GM21576 (cell line): ENCODE measurements around the gene TACO1.
A peak's percentile ranks its signal among the peaks of the same experiment; 100 is the strongest.

Source experiments
- ATAC-seq: cut with Tn5 transposase; IDR thresholded peaks from one replicate; pipeline ENCODE4 v1.9.1; 2021; ENCODE audit warnings: mild to moderate bottlenecking, moderate library complexity; ENCODE audit not compliant: unreplicated experiment

TACO1 gene

DNA sequence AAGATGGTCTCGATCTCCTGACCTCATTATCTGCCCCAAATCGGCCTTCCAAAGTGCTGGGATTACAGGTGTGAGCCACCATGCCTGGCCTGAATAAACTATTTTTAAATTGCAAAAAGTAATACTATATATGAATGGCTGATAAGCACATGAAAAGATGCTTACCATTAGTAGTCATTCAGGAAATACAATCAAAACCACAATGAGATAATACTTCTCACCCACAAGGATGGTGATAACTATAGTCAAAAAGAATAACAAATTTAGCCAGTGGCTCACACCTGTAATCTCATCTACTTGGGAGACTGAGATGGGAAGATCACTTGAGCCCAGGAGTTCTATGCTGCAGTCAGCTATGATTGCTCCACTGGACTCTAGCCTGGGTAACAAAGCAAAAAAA is 2.4 kb upstream of the TACO1 start:
- no peak for ATAC-seq

DNA sequence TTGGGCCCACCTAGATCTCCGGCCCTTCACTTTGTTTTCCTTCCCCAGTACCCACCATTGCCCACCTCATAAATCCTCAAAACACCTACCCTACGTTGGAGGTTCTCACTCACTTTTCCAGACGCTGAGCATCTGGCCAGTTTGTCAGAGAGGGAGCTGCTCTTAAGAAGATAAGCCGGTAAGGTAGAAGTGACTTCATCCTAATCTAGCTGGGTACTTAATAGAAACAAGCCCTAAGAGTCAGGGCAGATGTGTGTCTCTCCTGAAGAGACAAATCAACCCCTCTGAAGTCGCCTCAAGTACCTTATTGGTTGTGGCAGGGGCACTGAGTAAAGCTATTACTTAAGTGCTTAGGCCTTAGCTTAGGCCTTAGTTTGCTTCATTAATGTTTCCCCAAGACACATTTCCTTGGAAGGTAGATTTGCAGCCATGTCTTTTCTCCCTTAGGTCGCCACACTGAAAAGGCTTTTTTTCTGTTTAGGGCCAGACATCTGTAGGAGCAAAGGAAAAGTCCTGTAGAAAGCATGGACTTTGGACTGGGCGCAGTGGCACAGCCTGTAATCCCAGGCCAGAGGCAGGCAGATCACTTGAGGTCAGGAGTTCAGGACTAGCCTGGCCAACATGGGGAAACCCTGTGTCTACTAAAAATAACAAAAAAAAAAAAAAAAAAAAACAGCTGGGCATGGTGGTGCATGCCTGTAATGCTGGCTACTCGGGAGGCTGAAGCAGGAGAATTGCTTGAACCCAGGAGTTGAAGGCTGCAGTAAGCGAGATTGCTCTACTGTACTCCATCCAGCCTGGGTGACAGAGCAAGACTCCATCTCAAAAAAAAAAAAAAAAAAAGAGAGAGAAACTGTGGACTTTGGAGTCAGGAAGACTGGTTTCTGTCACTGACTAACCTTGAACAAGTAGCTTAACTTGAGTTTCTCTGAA is 1.0 kb downstream of the TACO1 start:
- ATAC-seq: no peak

DNA sequence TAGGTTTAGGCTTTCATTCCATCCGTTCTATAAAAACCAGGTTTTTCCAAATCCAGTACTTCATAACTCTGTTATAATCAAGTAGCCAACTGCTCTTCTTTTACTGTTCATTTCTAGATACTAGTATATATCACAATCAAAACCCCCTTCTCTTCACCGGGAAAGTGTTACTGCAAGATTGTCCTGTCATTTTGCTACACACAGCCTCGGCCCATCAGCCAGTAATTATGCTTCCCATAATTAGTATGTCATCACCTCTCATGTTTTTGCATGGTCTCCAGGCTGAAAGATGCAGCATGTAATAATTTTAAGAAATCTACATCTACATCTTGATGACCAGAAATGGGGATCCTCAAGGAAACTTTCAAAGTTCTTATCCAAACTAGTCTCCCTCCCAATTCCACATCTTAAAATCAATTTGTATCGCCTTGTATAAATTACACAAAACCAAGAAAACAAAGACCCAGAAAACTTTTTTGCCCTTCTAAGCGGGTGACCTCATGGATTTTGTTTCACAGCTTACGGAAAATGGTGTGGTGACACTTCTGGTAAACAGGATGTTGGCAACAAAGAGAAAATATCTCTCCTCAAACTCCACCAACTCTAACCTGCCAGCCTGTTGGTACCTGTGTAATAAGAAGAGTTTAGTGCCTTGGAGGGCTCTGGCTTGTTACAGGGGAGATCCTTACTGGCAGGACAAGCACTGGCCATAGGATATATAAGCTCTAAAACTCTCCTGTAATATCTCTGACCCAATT is 9.3 kb downstream of the TACO1 start:
- no peak for ATAC-seq

DNA sequence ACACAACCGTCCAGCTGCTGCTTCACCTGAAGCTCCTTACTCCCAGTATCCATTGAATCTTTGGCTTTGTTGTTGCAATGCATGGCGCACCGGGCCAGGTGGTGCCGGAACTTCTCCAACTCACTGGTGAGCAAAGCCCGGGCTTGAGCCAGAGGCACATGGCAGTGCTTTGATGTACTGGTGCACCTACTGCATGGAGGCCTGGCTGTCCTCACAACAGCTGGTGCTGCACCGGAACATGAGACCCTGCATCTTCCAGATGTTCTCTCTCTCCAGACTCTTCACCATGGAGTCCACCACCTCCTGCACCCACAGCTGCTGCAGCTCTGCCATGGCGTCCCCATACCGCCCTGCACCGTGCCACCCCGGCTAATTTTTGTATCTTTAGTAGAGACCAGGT is 10.2 kb downstream of the TACO1 start:
- no peak for ATAC-seq

DNA sequence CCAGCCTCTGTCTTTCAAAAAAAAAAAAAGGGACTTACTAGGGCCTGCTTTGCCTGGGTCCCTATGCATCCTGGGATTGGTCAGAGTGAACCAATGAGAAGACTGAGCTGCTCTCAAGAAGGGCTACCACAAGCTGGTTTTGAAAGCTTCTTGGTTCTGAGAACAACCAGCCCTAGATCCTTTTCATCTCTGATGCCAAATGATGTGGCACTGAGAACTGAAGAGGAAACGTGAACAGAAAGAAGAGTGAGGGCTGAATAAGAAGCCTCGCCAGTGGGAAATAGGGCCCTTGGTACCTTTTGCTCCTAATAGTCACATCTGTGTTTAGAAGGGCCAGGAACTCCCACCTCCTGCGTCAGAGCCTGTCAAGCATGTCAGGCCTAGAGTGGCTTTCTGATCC is 10.7 kb downstream of the TACO1 start:
- no peak for ATAC-seq

DNA sequence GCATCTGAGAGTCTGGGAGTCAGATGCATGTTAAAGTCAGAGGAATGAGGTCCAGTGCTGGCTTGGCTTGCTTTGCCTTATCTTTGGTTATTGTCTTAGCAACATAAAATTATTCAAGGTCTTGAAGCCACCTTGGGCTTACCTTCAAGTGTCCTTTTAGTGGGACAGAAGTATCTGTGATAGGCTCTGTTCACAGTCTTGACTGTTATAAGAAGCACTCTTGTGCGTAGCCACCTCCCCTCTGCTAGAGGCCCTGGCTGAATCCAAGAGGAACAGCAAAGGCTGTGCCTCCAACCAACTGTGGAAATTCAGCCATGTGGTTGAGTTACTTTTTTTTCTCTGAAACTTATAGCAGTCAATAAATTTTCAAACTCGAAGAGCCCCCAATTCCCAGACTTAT is 13.0 kb downstream of the TACO1 start:
- no peak for ATAC-seq

DNA sequence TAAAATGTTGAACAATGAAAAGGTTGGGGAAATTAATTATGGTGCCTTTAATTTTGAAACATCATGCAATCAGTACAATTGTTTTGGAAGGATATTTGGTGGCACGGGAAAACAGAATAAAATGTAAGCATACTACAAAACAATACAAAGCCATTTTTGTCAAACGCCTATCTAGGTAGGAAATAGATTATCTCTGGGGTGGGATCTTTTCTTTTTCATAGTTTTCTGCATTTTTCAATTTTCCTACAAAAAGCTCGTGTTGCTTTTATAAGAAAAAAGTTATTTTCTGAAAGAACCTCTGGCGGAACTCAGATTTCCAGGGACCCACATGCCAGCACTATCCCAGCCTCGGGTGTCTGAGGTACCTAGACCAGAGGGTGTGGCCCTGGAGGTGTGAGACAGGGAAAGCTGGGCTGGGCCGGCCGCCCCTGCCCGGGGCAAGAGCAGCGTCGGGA is 20.6 kb downstream of the TACO1 start:
- ATAC-seq: no peak

DNA sequence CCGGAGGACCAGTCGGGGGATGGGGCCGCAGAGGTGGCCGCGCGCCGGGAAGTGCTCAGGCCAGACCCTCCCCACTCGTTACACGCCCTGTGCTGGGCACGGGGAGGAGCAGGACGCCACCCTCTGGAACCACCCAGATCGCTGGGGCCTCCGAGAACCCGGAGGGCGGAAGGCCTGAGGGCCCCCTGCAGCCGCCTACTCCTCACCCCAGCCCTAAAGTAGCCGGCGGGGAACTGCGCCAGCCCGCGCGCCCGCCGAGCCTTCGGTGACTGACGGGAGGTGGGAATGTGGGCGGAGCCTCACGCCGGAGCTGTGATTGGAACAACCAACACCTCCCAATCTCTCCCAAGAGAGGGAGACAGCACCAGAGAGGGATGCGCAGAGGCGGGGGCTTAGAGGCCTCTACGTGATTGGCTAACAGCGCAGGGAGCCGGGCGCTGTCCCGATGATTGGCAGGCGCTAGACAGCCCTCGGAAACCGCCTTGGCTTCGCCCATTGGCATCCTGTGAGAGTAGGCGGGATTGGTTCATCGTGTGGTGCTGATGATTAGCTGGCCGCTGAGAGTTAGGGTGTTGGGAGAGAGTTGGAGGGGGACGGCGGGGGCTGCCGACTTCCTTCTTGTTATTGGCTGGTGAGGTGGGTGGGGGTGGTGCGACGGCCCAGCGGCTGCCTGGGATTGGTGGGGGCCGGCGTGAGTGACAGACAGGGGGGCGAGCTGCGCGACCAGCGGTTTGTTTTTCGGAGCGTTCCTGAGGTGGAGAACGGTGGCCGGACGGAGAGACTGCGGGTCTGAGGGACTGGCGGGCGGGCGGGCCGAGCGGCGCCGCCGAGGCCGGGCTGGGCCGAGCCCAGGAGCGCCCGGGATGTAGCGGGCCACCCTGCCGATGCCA is 21.2 kb downstream of the TACO1 start, which contains the start of gene MAP3K3:
TSS of gene MAP3K3 (plus strand) at position 734 of the 890 bp plus-strand sequence. CDS start 343 bp downstream, outside the sequence.
- peak; percentile 89 for ATAC-seq

DNA sequence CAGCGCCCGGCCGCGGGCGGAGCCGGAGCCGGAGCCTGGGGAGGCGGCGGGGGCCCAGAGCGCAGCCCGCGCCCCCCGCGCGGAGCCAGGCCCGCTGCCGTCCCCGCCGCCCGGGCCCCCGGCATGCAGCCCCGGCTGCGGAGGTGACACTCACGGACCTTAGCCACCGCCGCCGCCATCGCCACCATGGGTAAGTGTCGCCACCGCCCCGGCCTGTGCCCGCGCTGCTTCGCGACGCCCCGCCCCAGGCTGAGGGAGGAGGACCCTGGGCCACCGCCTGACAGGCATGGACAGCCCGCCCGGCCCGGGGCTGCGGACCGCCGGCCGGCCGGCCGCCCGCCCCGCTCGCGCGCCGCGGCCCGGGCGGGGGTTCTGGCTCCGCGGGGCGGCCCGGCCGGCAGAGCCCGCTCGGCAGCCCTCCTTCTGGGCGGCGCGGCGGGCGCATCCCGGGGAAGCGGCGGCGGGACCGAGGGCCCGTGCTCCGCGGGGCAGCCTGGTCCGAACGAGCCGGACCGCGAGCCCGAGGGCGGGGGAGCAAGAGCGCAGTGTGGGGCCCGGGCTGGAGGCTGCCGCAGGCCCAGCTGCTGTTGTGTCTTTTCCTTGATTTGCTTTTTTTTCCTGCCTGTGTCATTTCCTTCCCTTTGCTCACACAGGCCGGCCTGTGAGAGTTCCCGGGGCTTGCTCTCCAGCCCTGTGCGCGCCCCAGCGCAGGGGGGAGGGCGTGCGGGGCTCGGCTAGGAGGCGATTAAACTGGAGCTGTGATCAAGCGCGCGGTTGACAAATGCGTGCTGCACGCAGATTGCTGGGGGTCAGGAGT is 22.1 kb downstream of the TACO1 start:
- peak; percentile 22 for ATAC-seq

DNA sequence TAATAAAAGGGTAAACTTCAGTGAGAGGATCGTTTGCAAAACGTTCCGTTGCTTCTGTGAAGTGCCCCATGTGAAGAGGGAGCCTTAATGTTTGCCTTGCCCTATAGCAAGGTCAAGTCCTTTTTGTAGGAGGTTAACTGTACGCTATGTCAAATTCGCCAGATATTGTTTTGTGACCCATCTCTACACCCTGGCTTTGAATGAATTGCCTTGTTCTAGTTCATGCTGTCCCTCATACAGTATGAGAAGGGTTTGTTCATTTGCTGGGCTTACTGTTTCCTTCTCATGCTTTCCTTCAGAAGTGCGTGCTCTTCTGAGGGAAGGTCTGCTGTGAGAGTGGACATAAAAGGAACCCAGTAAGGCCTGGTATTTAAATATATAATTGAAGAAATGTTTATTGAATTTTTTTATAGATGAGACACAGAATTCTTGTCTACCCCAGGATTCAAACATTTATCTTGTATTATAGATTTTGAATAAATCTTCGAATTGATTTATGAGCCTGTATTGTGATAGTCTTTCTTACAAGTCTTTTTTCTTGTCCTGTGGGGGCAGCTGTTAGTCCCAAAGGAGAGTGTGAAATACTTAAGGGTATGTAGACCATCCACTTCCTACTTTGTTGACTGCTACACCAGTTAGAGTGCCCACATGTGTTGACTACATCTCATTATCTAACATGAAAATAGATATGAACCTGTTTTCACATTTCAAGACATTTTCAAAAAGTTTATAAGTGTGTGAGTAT is 23.3 kb downstream of the TACO1 start:
- no peak for ATAC-seq

DNA sequence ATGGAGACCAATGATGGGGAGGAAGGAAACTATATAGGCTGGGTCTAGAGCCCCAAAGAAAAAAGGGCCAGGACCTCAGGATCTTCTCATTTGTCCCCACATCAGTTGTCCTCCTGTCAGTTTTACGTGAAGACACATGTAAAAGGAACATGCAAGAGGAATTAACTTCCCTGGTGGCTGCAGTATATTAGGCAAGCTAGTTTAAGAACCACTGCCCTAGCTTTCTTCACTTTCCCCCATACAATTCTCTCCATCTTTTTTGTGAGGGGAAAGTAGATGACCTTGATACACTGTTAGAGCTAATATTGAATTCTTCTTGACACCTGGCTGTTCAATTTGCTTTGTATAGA is 23.8 kb downstream of the TACO1 start:
- no peak for ATAC-seq

DNA sequence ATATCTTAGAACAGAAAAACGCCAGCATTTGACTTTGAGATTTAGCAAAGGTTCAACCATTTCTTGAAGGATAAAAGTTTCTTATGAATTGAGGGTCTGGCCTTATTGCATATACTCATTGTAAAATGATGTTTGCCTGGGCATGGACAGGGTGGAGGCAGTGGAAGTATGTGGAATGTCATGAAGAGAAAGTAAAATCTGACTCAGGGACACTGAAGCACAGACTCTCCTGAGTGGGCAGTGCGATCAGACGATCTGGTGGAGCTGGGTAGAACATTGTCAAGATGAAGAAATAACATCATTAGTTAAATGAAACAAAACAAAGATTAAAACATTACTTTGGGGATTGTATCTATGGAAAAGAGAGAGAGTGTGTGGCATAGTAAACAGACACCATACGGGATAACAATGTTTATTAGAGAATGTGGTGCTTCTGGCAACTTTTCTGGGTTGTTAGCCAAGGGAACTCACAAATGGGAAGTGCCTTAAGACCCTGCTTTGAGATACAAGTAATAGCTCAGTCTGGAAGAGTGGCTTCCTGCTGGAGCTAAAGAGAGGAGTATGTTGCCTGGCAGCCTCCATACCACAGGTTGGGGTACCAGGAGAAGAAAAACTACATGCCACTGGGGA is 26.0 kb downstream of the TACO1 start:
- no peak for ATAC-seq

DNA sequence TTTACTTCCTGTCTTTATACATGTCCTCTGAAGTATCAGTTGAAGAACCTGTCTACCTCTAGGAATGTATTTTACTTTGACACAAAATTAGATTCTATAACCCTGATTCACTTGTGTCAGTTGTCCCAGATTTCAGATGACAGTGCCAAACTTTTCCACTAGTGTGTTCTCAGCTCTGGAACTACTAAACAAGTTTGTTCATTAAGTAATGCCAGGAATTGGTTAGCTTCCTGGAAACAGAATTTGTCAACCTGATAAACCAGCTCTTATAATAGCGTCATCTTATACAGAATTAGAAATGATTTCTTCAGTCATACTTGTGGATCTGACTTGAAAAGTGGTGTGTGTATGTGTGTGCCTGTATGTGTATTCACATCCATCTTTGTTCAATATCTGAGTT is 28.9 kb downstream of the TACO1 start:
- no peak for ATAC-seq

DNA sequence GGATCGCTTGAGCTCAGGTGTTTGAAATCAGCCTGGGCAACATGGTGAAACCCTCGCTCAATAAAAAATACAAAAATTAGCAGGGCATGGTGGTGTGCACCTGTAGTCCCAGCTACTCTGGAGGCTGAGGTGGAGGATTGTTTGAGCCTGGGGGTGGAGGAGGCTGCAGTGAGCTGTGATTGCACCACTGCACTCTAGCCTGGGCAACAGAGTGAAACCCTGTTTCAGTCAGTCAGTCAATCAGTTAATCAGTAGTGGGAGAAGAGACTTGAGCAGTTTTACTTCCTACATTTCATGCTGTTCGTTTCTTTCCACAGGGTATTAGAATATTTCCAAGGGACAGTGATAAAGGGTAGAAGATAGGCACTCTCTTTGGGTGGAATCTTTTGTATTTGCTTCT is 30.4 kb downstream of the TACO1 start:
- no peak for ATAC-seq

DNA sequence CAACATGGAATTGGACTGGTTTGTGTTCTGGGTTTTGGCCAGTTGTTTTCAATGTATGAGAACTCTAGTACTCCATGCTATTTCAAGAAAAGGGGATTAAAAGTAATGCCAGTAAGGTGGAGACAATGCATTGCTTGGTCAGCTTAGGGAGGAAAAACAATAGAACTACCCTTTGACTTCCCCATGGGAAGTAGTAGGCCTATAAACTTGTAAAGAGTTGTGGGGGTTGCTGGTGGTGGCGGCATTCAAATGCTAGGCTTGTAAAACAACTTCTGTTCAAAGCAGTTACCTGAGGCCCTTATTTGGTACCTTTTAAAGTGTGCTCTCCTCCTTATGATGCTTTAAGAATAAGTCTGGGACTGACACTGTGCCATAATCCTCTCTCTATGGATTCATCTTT is 30.9 kb downstream of the TACO1 start:
- ATAC-seq: no peak

DNA sequence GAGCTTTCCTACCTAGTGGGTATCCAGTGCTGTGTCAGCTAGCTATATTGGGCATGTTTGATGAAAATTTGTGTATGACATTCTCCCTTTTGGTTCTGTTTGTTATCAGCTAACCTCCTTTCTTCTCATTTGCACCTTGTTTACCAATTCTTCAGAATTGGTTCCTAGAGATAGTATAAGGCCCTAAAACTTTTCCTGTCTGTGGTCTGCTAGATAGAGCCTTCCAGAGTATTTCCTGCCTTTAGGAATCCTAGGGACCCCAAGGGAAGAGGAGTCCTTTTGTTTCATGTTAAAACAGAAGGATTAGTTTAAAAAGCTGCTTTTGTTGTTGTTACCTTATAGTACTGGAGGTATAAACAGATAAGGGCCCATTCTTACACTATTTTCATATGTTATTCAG is 33.0 kb downstream of the TACO1 start:
- no peak for ATAC-seq

DNA sequence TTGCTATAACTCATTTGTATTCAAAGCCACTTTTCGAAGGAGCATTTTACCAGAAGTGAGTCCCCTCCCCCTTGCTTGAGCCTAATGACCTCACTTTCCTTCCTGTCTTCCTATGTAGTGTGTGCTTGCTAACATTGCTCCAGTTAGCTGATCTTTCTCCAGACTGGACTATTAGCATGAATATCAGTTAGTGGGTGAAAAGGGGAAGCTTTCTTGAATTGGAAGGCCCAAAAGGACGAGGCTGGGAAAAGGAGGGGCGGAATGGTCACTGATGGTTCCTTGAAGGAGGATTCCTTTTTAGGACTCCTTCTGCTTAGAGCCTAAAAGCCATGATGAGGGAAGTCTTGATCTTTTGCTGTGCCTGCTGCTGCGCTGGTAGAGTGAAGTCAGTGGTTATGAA is 33.5 kb downstream of the TACO1 start:
- no peak for ATAC-seq

DNA sequence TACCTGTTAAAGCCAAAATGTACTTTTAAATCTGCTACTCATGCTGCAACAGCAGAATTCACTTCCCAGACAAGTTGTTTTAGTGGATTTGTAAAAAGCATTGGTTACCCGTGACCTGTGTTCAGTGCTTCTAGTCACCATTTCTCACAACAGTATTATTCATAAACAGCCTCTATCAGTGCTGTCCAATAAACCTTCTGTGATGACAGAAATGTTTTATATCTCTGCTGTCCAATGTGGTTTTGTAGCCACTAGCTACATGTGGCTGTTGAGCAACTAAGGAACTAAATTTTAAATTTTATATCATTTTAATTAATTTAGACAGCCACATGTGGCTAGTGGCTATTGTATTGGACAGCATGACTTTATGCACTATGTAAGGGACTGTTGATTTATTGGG is 34.1 kb downstream of the TACO1 start:
- ATAC-seq: no peak

DNA sequence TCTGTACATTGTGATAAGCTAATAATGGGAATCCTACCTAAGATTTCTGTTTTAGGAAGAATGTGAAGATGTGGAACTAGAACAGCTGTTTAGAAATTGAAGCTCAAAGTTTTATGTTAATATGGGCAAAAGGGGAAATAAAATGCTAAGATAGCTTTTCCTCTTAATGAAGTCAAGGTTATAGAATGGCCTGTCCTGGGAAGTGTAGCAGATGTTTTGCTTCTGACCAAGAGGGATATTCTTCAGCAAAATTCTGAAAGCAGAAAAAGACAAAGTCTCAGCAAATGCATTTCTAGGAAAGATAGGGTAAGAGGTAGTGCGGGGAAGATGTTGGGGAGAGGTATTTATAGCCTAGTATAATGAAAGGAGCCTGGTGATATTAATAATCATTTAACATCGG is 34.6 kb downstream of the TACO1 start:
- ATAC-seq: no peak
